Measurements from ENCODE around the gene FSTL1.

Gene FSTL1

GRCh38 chr3:120348991-120349854 lies 101.6 kb downstream of the FSTL1 start, which contains the start of gene LRRC58:
TSS of gene LRRC58 (minus strand) at chr3:120349354. CDS start at chr3:120349243, 111 bp downstream.
- peak; percentile 91 for DNase-seq

- DNase-seq = no peak
Measured at GRCh38 chr3:120348065-120348990, 102.5 kb downstream of the FSTL1 start.

DNA sequence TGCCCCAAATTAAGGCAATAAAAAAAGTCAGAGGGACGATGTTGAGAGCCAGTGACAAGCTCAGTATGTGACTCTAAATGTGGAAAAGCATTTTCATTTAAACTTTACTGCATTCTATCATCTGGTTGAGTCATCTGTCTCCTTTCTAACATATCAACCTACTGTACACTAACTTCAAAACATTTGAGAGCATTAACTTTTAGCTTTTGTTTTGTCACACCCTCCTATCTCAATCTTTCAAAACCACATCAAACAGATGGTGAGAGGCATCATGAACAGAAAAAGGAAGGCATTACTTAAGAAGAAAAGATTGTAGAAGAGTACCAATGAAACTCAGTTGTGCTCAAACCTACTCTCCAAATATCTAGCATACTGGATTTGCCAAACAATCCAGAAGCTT lies 106.4 kb downstream of the FSTL1 start:
- no peak for DNase-seq
